GM18520 (cell line): ENCODE data around the gene ZNF805.
"Not testable (repeated sequence)": the region's sequence is repeated elsewhere in the genome, so short reads cannot be mapped to it uniquely, and the experiment has no call there.

Experiments used
- ATAC-seq: cut with Tn5 transposase; IDR thresholded peaks from one replicate; pipeline ENCODE4 v1.9.1; 2021; ENCODE audit not compliant: unreplicated experiment

Gene ZNF805

GRCh38 chr19:57267291-57267690 lies 26.9 kb downstream of the ZNF805 start:
- no peak for ATAC-seq

DNA sequence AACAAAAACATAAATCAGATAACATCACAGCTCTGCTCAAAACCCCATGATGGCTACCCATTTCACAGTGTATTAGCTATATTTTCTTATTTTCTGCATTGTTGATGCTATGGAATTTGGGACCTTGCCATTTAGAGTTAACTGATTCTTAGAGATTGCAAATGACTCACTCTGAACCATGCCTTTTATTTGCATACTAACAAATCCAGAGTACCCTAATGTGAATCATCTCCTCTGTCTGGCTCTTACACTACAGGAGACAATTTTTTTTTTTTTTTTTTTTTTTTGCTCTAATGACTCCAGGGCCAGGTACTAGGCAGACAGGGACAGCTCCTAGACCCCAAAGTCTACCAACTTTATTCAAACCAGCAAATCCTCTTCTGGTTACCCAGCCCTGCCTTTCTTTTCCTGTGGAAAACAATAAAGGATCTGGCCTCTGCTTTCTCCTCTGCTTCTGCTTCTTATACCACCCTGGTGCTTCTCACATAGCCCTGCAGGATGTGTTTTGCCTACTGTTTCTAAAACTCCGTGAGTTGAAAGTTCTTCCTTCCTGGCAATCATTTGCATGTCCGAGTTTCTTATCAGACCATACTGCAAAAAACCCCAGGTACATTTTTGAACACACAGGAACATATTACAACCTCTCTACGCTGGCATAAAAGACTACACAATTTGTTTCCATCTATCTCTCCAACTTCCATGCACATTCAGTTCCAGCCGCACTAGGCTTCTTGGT lies 29.3 kb downstream of the ZNF805 start:
- ATAC-seq, result no peak

GRCh38 chr19:57271280-57271679 lies 30.8 kb downstream of the ZNF805 start:
- ATAC-seq, result no peak

GRCh38 chr19:57273014-57273413 lies 32.6 kb downstream of the ZNF805 start:
- no peak for ATAC-seq

DNA sequence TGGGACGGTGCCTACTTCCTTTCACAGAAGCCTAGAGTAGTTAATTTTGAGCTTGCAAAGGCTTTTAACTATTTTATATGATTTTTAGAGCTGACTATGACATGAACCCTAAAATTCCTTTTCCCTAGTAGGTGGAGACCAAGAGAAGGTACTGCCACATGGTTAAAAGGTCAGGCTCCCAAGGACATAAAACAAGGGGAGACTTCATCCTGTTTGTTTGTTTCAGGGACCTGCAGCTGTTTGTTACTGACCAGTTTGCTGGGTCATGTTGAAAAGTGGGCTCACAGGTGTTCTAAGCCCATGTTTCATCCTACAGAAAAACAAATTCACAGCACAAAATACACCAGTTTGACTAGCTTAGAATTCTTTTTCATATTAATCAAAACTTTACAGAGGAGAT lies 36.0 kb downstream of the ZNF805 start:
- no peak for ATAC-seq

- not testable (repeated sequence) for ATAC-seq
Observed at GRCh38 chr19:57278481-57278880, 38.0 kb downstream of the ZNF805 start.

- ATAC-seq, result peak; percentile 54
Observed at GRCh38 chr19:57279418-57280164, 39.2 kb downstream of the ZNF805 start.

DNA sequence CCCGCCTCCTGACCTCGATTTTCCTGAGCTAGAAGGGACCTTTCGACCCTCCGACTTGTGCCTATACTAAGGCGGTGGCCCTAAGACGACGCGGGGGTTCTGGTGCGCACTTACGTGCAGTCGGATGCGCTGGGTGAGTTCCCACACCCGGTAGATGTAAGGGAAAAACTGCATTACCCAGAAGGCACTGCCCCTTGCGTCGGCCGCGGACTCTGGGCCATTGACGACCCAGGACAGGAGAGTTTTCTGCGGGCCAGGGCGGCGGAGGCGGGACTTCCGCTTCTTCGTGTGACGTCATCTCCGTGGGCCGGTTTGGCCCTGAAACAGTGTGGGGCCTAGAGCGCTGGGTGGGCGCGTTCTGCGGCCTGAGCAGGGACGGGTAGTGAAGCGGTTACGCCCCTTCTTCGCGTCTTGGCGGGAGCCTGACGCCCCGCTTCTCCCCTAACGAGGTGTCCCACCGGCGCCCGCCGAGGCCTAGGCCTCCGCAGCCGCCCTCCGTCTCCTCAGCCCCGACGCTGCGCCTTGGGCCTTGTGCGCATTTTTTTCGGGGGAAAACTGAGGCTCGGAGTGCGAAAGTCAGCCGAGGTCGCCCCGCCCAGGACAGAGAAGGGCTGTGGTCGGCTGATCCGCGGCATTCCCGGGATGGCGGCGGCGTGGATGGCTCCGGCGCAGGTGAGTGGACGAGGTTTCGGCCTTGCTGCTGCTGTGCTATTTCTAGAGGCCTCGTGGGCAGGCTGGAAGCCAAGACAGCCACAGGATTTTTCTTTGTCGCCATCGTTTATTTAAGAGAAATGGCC lies 39.9 kb downstream of the ZNF805 start, which contains the start of gene ZNF460:
ZNF460 (plus strand) TSS at position 321 of the 797 bp plus-strand sequence; CDS start at position 643, 322 bp downstream.
- peak; percentile 57 for ATAC-seq

DNA sequence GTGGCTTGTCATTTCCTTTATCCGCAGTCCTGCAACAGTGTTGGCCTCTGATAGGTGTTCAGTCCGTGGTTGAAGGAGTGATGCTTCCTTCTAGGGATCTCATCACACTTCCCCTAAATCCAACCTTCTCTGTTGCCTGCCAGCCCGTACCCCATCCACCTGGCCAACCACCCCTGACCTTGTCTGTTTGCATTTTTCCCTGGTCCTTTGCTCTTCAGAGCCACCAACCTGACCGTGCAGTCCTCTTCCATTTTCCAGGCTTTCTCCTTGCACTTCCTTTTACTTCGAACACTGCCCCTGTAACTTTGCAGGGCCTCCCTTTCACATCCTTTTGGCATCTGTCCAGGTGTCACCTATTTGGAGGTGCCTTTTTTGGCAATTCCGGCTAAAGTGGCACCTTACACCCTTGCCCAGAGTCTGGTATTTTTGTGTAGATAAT lies 40.5 kb downstream of the ZNF805 start:
- no peak for ATAC-seq

- ATAC-seq, result no peak
Observed at GRCh38 chr19:57282011-57282643, 41.7 kb downstream of the ZNF805 start.

DNA sequence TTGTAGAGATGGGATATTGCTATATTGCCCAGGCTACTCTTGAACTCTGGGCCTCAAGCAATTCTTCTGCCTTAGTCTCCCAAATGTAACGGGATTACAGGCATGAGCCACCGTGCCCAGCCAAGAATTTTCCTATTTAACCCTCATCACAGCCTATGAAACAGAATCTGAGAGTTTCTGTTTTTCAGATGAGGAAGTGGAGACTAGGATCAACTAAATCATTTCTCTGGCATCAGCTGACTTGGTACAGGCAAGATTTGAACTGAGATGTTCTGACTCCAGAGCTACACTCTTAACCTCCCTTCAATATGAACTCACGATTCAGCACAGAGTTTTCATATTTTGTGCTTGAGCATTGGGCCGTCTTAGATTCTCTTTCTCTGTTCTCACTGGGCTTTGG lies 47.9 kb downstream of the ZNF805 start:
- ATAC-seq, result no peak

DNA sequence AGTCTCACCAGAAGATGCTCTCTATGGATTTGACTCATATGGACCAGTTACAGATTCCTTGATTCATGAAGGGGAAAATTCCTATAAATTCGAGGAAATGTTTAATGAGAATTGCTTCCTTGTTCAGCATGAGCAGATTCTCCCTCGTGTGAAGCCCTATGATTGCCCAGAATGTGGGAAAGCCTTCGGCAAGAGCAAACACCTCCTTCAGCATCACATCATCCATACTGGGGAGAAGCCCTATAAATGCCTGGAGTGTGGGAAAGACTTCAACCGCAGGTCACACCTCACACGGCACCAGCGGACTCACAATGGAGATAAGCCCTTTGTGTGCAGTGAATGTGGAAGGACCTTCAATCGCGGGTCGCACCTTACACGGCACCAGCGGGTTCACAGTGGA lies 50.5 kb downstream of the ZNF805 start:
- no peak for ATAC-seq

DNA sequence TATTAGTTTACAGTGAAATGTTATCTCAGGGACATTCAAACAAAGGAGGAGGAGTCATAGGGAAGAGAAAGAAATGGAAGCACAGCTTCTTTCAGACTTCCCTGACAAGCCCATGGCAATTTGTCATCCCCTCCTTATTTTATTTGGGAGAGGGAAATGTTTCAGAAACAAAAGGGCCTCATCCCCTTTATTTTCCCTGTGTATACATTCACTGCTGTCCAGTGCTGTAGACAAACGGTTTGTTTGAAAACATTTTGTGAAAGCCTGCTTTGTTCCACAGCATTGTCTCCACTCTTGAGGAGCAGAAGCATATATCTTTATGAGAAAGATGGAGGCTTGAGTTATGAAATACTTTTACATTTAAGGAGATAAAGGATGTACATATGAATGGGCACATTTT lies 52.1 kb downstream of the ZNF805 start:
- no peak for ATAC-seq

DNA sequence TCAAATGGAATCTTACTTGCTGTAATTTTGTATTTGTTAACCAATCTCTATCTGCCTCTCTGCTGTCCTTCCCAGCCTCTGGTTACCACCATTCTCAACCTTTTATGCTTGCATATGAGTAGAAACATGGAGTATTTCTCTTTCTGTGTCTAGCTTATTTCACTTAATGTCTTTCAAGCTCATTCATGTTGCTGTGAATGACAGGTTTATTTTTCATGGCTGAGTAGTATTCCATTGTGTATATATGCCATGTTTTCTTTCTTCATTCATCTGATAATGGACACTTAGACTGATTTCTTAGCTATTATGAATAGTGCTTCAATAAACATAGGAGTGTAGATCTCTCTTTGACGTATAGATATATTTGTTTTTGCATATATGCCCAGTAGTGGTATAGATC lies 53.3 kb downstream of the ZNF805 start:
- no peak for ATAC-seq

DNA sequence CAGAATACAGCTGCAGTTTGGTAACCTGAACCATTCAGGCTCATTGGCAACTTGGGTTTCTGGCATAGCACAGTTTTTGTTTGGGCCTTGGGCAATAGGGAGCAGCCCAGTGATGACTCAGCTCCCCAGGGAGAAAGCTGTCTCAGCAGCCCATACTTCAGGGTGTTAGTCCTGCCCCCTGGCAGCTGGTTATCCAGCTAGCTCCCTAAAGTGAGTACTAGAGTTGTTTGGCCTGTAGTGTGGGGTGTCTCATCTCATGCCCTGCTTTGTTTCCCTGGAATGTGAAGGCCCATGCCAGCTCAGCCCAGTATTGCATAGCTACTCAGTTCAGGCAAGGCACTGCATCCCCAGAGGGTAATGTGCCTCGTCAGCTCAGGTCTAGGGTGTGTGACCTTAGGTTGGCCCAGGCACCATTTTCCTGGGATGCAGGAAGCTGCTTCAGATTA lies 61.6 kb downstream of the ZNF805 start:
- ATAC-seq, result no peak

DNA sequence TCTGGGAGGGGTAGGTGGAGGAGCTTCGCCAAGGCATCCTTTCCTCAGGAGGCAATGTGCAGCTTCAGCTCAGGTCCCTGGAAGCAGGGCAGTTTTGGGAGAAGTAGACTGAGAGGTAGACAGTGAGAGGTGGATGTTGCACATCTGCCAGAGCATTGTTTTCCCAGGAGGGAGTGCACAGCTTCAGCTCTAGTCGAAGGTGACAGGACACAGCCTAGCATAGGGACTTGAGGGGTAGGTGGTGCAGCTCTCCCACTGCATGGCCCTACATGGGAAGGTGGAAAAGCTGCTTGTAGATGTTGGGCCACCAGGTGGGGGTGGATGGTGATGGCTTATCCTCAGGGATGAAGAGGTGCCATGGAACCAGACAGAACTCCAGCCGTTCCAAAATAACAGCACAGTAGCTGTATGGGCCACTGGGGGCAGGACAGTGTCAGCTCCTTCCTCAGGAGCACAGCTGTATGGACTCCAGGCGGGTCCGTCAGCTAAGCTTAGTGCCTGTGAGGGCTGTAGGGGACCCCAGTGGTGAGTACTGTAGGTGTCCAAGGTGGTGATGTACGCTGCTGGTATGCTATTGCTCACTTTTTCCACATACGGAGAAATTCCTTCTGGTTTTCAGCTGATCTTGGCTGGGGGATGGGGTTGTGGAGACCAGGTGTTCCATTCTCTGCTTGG lies 62.4 kb downstream of the ZNF805 start:
- no peak for ATAC-seq
